Measurements from ENCODE around the gene SDK1.

The SDK1 gene

GRCh38 chr7:3292694-3293093, 8.4 kb upstream of the SDK1 start:
- Histone ChIP-seq H3K36me3 (ENCODE audit: control insufficient read depth in 2 of 2, insufficient read depth in 2 of 2, low read length in 2 of 2) (no peaks in the 10 kb centered on the region), H3K4me3 (ENCODE audit: low read length in 2 of 2) (no peak overlapping the region), H3K27me3 (ENCODE audit: control insufficient read depth in 1 of 2, insufficient read depth in 2 of 2, low read length in 2 of 2) (peaks cover 0 to 2% of the 10 kb centered on the region in 2 donors), H3K27ac (ENCODE audit: low read length) (no peak overlapping the region), H3K9ac (ENCODE audit: low read length in 2 of 2) (no peak overlapping the region), H3K4me1 (ENCODE audit: control insufficient read depth, insufficient read depth, low read length) (no peaks in the 10 kb centered on the region), H3K9me3 (ENCODE audit: control insufficient read depth in 2 of 2, low read length in 2 of 2) (peaks cover 0 to 4% of the 10 kb centered on the region in 2 donors)

GRCh38 chr7:3294432-3295100, 6.5 kb upstream of the SDK1 start:
- Histone ChIP-seq H3K36me3 (ENCODE audit: control insufficient read depth in 2 of 2, insufficient read depth in 2 of 2, low read length in 2 of 2) (no peaks in the 10 kb centered on the region), H3K27ac (ENCODE audit: low read length) (no peak overlapping the region), H3K9me3 (ENCODE audit: control insufficient read depth in 2 of 2, low read length in 2 of 2) (peaks cover 0 to 4% of the 10 kb centered on the region in 2 donors), H3K4me1 (ENCODE audit: control insufficient read depth, insufficient read depth, low read length) (no peaks in the 10 kb centered on the region), H3K4me3 (ENCODE audit: low read length in 2 of 2) (no peak overlapping the region), H3K9ac (ENCODE audit: low read length in 2 of 2) (no peak overlapping the region), H3K27me3 (ENCODE audit: control insufficient read depth in 1 of 2, insufficient read depth in 2 of 2, low read length in 2 of 2) (peaks cover 0 to 2% of the 10 kb centered on the region in 2 donors)

GRCh38 chr7:3297105-3297819, 3.8 kb upstream of the SDK1 start:
- H3K36me3 ChIP-seq (ENCODE audit: control insufficient read depth in 2 of 2, insufficient read depth in 2 of 2, low read length in 2 of 2): no peaks in the 10 kb centered on the region
- no peak overlapping the region for H3K4me3 ChIP-seq (ENCODE audit: low read length in 2 of 2)
- no peak overlapping the region for H3K9ac ChIP-seq (ENCODE audit: low read length in 2 of 2)
- peaks cover 12% of the 10 kb centered on the region for H3K4me1 ChIP-seq (ENCODE audit: control insufficient read depth, insufficient read depth, low read length)
- H3K9me3 ChIP-seq (ENCODE audit: control insufficient read depth in 2 of 2, low read length in 2 of 2): no peaks in the 10 kb centered on the region
- no peak overlapping the region for H3K27ac ChIP-seq (ENCODE audit: low read length)
- H3K27me3 ChIP-seq (ENCODE audit: control insufficient read depth in 1 of 2, insufficient read depth in 2 of 2, low read length in 2 of 2): peaks cover 0 to 6% of the 10 kb centered on the region in 2 donors

- H3K36me3 ChIP-seq (ENCODE audit: control insufficient read depth in 2 of 2, insufficient read depth in 2 of 2, low read length in 2 of 2): no peaks in the 10 kb centered on the region
- peak overlapping the region; percentile 60 to 70 for H3K4me3 ChIP-seq (ENCODE audit: low read length in 2 of 2)
- no peaks in the 10 kb centered on the region for H3K9me3 ChIP-seq (ENCODE audit: control insufficient read depth in 2 of 2, low read length in 2 of 2)
- H3K4me1 ChIP-seq (ENCODE audit: control insufficient read depth, insufficient read depth, low read length): peaks cover 12% of the 10 kb centered on the region
- H3K9ac ChIP-seq (ENCODE audit: low read length in 2 of 2): no peak overlapping the region
- H3K27me3 ChIP-seq (ENCODE audit: control insufficient read depth in 1 of 2, insufficient read depth in 2 of 2, low read length in 2 of 2): peaks cover 0 to 4% of the 10 kb centered on the region in 2 donors
- no peak overlapping the region for H3K27ac ChIP-seq (ENCODE audit: low read length)
These were observed 816 bp upstream of the SDK1 start for GRCh38 chr7:3300221-3300650.

- no peaks in the 10 kb centered on the region for H3K9me3 ChIP-seq (ENCODE audit: control insufficient read depth in 2 of 2, low read length in 2 of 2)
- H3K4me1 ChIP-seq (ENCODE audit: control insufficient read depth, insufficient read depth, low read length): peaks cover 12% of the 10 kb centered on the region
- H3K27ac ChIP-seq (ENCODE audit: low read length): no peak overlapping the region
- H3K27me3 ChIP-seq (ENCODE audit: control insufficient read depth in 1 of 2, insufficient read depth in 2 of 2, low read length in 2 of 2): peaks cover 0 to 4% of the 10 kb centered on the region in 2 donors
- no peak overlapping the region for H3K9ac ChIP-seq (ENCODE audit: low read length in 2 of 2)
- peak overlapping the region in 1 of 2 donors; percentile 66 for H3K4me3 ChIP-seq (ENCODE audit: low read length in 2 of 2)
- no peaks in the 10 kb centered on the region for H3K36me3 ChIP-seq (ENCODE audit: control insufficient read depth in 2 of 2, insufficient read depth in 2 of 2, low read length in 2 of 2)
These were observed 338 bp downstream of the SDK1 start for GRCh38 chr7:3301449-3301731.

GRCh38 chr7:3301831-3302618, 973 bp downstream of the SDK1 start:
- peaks cover 12% of the 10 kb centered on the region for H3K4me1 ChIP-seq (ENCODE audit: control insufficient read depth, insufficient read depth, low read length)
- no peak overlapping the region for H3K27ac ChIP-seq (ENCODE audit: low read length)
- H3K9ac ChIP-seq (ENCODE audit: low read length in 2 of 2): peak overlapping the region; percentile 13 to 56
- no peaks in the 10 kb centered on the region for H3K9me3 ChIP-seq (ENCODE audit: control insufficient read depth in 2 of 2, low read length in 2 of 2)
- H3K27me3 ChIP-seq (ENCODE audit: control insufficient read depth in 1 of 2, insufficient read depth in 2 of 2, low read length in 2 of 2): peaks cover 0 to 4% of the 10 kb centered on the region in 2 donors
- no peaks in the 10 kb centered on the region for H3K36me3 ChIP-seq (ENCODE audit: control insufficient read depth in 2 of 2, insufficient read depth in 2 of 2, low read length in 2 of 2)
- H3K4me3 ChIP-seq (ENCODE audit: low read length in 2 of 2): peak overlapping the region; percentile 73 to 78

GRCh38 chr7:3302681-3303320, 1.7 kb downstream of the SDK1 start:
- H3K27me3 ChIP-seq (ENCODE audit: control insufficient read depth in 1 of 2, insufficient read depth in 2 of 2, low read length in 2 of 2): peaks cover 0 to 4% of the 10 kb centered on the region in 2 donors
- peak overlapping the region in 1 of 2 donors; percentile 20 for H3K9ac ChIP-seq (ENCODE audit: low read length in 2 of 2)
- no peaks in the 10 kb centered on the region for H3K36me3 ChIP-seq (ENCODE audit: control insufficient read depth in 2 of 2, insufficient read depth in 2 of 2, low read length in 2 of 2)
- peak overlapping the region; percentile 73 to 78 for H3K4me3 ChIP-seq (ENCODE audit: low read length in 2 of 2)
- H3K27ac ChIP-seq (ENCODE audit: low read length): no peak overlapping the region
- peaks cover 12% of the 10 kb centered on the region for H3K4me1 ChIP-seq (ENCODE audit: control insufficient read depth, insufficient read depth, low read length)
- no peaks in the 10 kb centered on the region for H3K9me3 ChIP-seq (ENCODE audit: control insufficient read depth in 2 of 2, low read length in 2 of 2)

- H3K4me1 ChIP-seq (ENCODE audit: control insufficient read depth, insufficient read depth, low read length): peaks cover 12% of the 10 kb centered on the region
- peaks cover 0 to 4% of the 10 kb centered on the region in 2 donors for H3K27me3 ChIP-seq (ENCODE audit: control insufficient read depth in 1 of 2, insufficient read depth in 2 of 2, low read length in 2 of 2)
- H3K9me3 ChIP-seq (ENCODE audit: control insufficient read depth in 2 of 2, low read length in 2 of 2): no peaks in the 10 kb centered on the region
- no peaks in the 10 kb centered on the region for H3K36me3 ChIP-seq (ENCODE audit: control insufficient read depth in 2 of 2, insufficient read depth in 2 of 2, low read length in 2 of 2)
- no peak overlapping the region for H3K27ac ChIP-seq (ENCODE audit: low read length)
- H3K4me3 ChIP-seq (ENCODE audit: low read length in 2 of 2): no peak overlapping the region
- H3K9ac ChIP-seq (ENCODE audit: low read length in 2 of 2): no peak overlapping the region
These were observed 3.1 kb downstream of the SDK1 start for GRCh38 chr7:3304131-3304530.

GRCh38 chr7:3307435-3307834, 6.4 kb downstream of the SDK1 start:
- no peaks in the 10 kb centered on the region for H3K36me3 ChIP-seq (ENCODE audit: control insufficient read depth in 2 of 2, insufficient read depth in 2 of 2, low read length in 2 of 2)
- no peaks in the 10 kb centered on the region for H3K4me1 ChIP-seq (ENCODE audit: control insufficient read depth, insufficient read depth, low read length)
- H3K27me3 ChIP-seq (ENCODE audit: control insufficient read depth in 1 of 2, insufficient read depth in 2 of 2, low read length in 2 of 2): no peaks in the 10 kb centered on the region
- no peak overlapping the region for H3K4me3 ChIP-seq (ENCODE audit: low read length in 2 of 2)
- H3K9me3 ChIP-seq (ENCODE audit: control insufficient read depth in 2 of 2, low read length in 2 of 2): no peaks in the 10 kb centered on the region
- H3K27ac ChIP-seq (ENCODE audit: low read length): no peak overlapping the region
- no peak overlapping the region for H3K9ac ChIP-seq (ENCODE audit: low read length in 2 of 2)

- no peak overlapping the region for H3K4me3 ChIP-seq (ENCODE audit: low read length in 2 of 2)
- H3K9ac ChIP-seq (ENCODE audit: low read length in 2 of 2): no peak overlapping the region
- H3K27ac ChIP-seq (ENCODE audit: low read length): no peak overlapping the region
- no peaks in the 10 kb centered on the region for H3K27me3 ChIP-seq (ENCODE audit: control insufficient read depth in 1 of 2, insufficient read depth in 2 of 2, low read length in 2 of 2)
- no peaks in the 10 kb centered on the region for H3K36me3 ChIP-seq (ENCODE audit: control insufficient read depth in 2 of 2, insufficient read depth in 2 of 2, low read length in 2 of 2)
- no peaks in the 10 kb centered on the region for H3K4me1 ChIP-seq (ENCODE audit: control insufficient read depth, insufficient read depth, low read length)
- H3K9me3 ChIP-seq (ENCODE audit: control insufficient read depth in 2 of 2, low read length in 2 of 2): no peaks in the 10 kb centered on the region
These were observed 8.1 kb downstream of the SDK1 start for GRCh38 chr7:3309140-3309539.

Data from stomach smooth muscle (tissue), 2 donors.